Measurements from ENCODE around the gene MTFR2. TPM values are rescaled to one million over a fixed set of nuclear protein-coding genes. Genes with fewer than 3 reads are reported as not detected.

MTFR2 gene
- total and polyA plus RNA-seq, 2 experiments from 2014 or later = 2.5 TPM; not detected in 1

DNA sequence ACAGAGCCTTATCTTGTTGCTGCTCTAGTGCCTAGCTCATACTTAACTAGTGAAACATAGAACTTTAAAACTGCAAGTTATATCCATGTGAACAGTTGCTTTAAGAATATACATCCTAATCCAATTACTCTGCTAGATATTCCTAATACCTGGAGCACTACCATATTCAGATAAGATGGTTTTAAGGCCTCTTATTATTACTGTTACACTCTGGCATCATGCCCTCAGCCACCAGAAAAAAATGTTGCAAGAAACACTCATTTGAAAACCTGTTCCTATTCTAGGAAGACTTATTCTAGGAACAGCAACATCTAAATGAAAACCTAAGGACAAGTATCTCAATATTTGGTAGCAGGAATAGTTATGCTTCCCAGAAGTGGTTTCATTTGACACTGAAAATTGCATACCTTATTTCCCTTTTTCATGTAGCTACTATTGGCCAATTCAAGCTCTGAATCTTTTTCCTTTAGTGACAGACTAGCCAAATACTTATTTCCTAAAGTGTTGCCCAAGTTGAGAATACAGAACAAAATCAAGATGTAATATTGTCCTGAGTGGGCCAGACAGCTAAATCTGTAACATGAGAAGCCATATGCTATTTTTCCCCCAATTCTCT lies 4.8 kb upstream of the MTFR2 start:
- in situ Hi-C loops (cut with MboI) = no loop called here

DNA sequence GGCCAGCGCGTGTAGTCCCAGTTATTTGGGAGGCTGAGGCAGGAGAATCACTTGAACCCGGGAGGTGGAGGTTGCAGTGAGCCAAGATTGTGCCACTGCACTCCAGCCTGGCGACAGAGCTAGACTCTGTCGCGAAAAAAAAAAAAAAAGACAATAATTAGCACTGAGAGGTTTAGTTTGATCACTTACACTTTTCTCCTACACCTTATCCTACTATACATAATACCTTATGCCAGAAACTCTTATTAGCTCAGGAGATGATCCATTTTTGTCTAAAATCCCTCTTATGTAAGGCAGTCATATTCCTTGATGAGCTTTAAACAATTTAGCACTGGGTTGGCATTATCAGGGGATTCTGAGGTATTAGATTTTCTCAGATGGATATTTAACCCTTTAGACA lies 3.6 kb upstream of the MTFR2 start:
- H3K79me2 ChIP-seq (ENCODE audit: insufficient read depth) = peaks cover 8% of the 10 kb centered on the region
- no peaks in the 10 kb centered on the region for H3K9me2 ChIP-seq (ENCODE audit: insufficient read depth)
- DNase-seq = no peak
- peaks cover 25% of the 10 kb centered on the region for H3K36me3 ChIP-seq (ENCODE audit: low read depth)
- peaks cover 11% of the 10 kb centered on the region; the same call in 1 of the 2 replicates for H3K4me1 ChIP-seq (ENCODE audit: insufficient read depth)
- no peak overlapping the region for H3K27ac ChIP-seq
- no peak overlapping the region for H3K4me3 ChIP-seq
- H3K9ac ChIP-seq = no peak overlapping the region
- no peak overlapping the region for H3K4me2 ChIP-seq (ENCODE audit: unreplicated experiment)
- no peaks in the 10 kb centered on the region for H3K27me3 ChIP-seq (replicated peaks; ENCODE audit: insufficient read depth)
- H3K9me3 ChIP-seq (ENCODE audit: low read depth) = no peaks in the 10 kb centered on the region
- no peak for TF ChIP-seq EZH2 (IDR thresholded peaks at IDR 0.05; ENCODE audit: insufficient read depth, poor library complexity, severe bottlenecking)
- TF ChIP-seq EZH2phosphoT487 (IDR thresholded peaks at IDR 0.05; ENCODE audit: insufficient read depth, low read depth) = no peak
- in situ Hi-C loops (cut with MboI) = no loop called here
- H3F3A ChIP-seq (ENCODE audit: insufficient read depth) = peaks cover 69% of the 10 kb centered on the region
- no peaks in the 10 kb centered on the region for H4K20me1 ChIP-seq (ENCODE audit: insufficient read depth)
- 71% methylated on average over 6 of the region's 6 CpGs for WGBS, 2 experiments (ENCODE audit: low coverage in 1 of 2, low lambda C conversion rate in 2 of 2, missing lambda C conversion rate in 2 of 2)
- no peak overlapping the region for H2AFZ ChIP-seq

More for the DNA sequence above, 4.8 kb upstream of the MTFR2 start:
- no peaks in the 10 kb centered on the region for H3K9me3 ChIP-seq (ENCODE audit: low read depth)
- H3K4me3 ChIP-seq = no peak overlapping the region
- H3K27me3 ChIP-seq (replicated peaks; ENCODE audit: insufficient read depth) = no peaks in the 10 kb centered on the region
- no peaks in the 10 kb centered on the region for H3K9me2 ChIP-seq (ENCODE audit: insufficient read depth)
- H3K4me2 ChIP-seq (ENCODE audit: unreplicated experiment) = no peak overlapping the region
- peaks cover 79% of the 10 kb centered on the region for H3F3A ChIP-seq (ENCODE audit: insufficient read depth)
- H2AFZ ChIP-seq = no peak overlapping the region
- no peaks in the 10 kb centered on the region for H4K20me1 ChIP-seq (ENCODE audit: insufficient read depth)
- no peak for DNase-seq
- no peak for TF ChIP-seq EZH2 (IDR thresholded peaks at IDR 0.05; ENCODE audit: insufficient read depth, poor library complexity, severe bottlenecking)
- no peak for TF ChIP-seq EZH2phosphoT487 (IDR thresholded peaks at IDR 0.05; ENCODE audit: insufficient read depth, low read depth)
- no peak overlapping the region for H3K27ac ChIP-seq
- H3K4me1 ChIP-seq (ENCODE audit: insufficient read depth) = peaks cover 11% of the 10 kb centered on the region; the same call in 1 of the 2 replicates
- no peak overlapping the region for H3K9ac ChIP-seq
- H3K79me2 ChIP-seq (ENCODE audit: insufficient read depth) = peaks cover 2% of the 10 kb centered on the region; the same call in 1 of the 2 replicates
- peaks cover 37% of the 10 kb centered on the region for H3K36me3 ChIP-seq (ENCODE audit: low read depth)

DNA sequence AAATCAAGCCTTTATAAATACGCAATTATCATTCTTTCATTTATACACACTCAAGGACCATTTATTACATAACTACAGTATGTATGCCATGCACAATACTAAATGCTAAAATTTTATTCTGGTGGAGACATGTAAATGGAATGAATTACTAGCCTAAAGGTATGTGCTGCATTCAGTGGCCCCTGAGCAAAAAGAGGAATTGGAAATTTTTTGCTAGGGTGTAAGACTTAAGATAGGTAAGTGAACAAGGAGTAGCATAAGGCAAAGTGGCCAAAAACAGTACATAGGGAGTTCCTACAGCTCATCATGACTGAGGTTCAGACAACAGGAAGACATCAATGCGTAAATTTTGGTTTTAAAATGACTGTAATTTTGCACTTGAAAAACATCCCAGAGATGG lies 2.3 kb upstream of the MTFR2 start:
- Histone ChIP-seq H3K79me2 (ENCODE audit: insufficient read depth) (peaks cover 13% of the 10 kb centered on the region), H2AFZ (no peak overlapping the region), H3K9ac (no peak overlapping the region), H3F3A (ENCODE audit: insufficient read depth) (peaks cover 56% of the 10 kb centered on the region), H3K4me1 (ENCODE audit: insufficient read depth) (peaks cover 11% of the 10 kb centered on the region; the same call in 1 of the 2 replicates), H3K27me3 (replicated peaks; ENCODE audit: insufficient read depth) (no peaks in the 10 kb centered on the region), H3K9me3 (ENCODE audit: low read depth) (no peaks in the 10 kb centered on the region), H3K27ac (no peak overlapping the region), H3K4me3 (no peak overlapping the region), H3K9me2 (ENCODE audit: insufficient read depth) (no peaks in the 10 kb centered on the region), H3K36me3 (ENCODE audit: low read depth) (peaks cover 14% of the 10 kb centered on the region), H3K4me2 (ENCODE audit: unreplicated experiment) (no peak overlapping the region), H4K20me1 (ENCODE audit: insufficient read depth) (no peaks in the 10 kb centered on the region)
- in situ Hi-C loops (cut with MboI) = no loop called here
- TF ChIP-seq EZH2 (IDR thresholded peaks at IDR 0.05; ENCODE audit: insufficient read depth, poor library complexity, severe bottlenecking) (no peak), EZH2phosphoT487 (IDR thresholded peaks at IDR 0.05; ENCODE audit: insufficient read depth, low read depth) (no peak)
- no peak for DNase-seq
- 69 to 72% methylated on average over 2 of the region's 2 CpGs for WGBS, 2 experiments (ENCODE audit: low coverage in 1 of 2, low lambda C conversion rate in 2 of 2, missing lambda C conversion rate in 2 of 2)

DNA sequence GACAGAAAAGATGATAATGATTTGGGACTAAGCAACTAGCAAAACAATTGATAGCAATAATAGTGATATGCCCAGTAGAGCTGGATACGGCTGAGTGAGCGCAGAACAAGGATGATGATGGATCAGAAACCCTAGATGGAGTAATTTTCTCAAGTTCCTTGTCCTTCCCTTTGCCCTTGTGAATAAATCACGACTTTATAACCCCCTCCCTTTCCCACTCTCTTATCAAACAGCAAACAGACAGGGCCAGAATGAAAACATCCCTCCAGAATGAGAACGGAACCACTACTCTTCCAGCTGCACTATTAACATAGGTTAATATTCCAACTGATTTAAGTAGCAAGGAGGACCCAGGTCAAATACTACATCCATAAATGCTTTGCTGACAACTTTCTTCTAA lies 1.3 kb upstream of the MTFR2 start:
- Histone ChIP-seq H3K79me2 (ENCODE audit: insufficient read depth) (peaks cover 13% of the 10 kb centered on the region), H3F3A (ENCODE audit: insufficient read depth) (peaks cover 53% of the 10 kb centered on the region), H3K9me2 (ENCODE audit: insufficient read depth) (no peaks in the 10 kb centered on the region), H4K20me1 (ENCODE audit: insufficient read depth) (no peaks in the 10 kb centered on the region), H3K9me3 (ENCODE audit: low read depth) (no peaks in the 10 kb centered on the region), H3K27ac (peak overlapping the region; percentile 79; the same call in 1 of the 2 replicates), H3K4me2 (ENCODE audit: unreplicated experiment) (peak overlapping the region; percentile 87), H3K4me3 (peak overlapping the region; percentile 94), H2AFZ (no peak overlapping the region), H3K4me1 (ENCODE audit: insufficient read depth) (peaks cover 11% of the 10 kb centered on the region; the same call in 1 of the 2 replicates), H3K27me3 (replicated peaks; ENCODE audit: insufficient read depth) (no peaks in the 10 kb centered on the region), H3K36me3 (ENCODE audit: low read depth) (peaks cover 5% of the 10 kb centered on the region; the same call in 1 of the 2 replicates), H3K9ac (no peak overlapping the region)
- TF ChIP-seq EZH2 (IDR thresholded peaks at IDR 0.05; ENCODE audit: insufficient read depth, poor library complexity, severe bottlenecking) (no peak), EZH2phosphoT487 (IDR thresholded peaks at IDR 0.05; ENCODE audit: insufficient read depth, low read depth) (no peak)
- DNase-seq = peak; percentile 13
- 29 to 30% methylated on average over 4 of the region's 4 CpGs for WGBS, 2 experiments (ENCODE audit: low coverage in 1 of 2, low lambda C conversion rate in 2 of 2, missing lambda C conversion rate in 2 of 2)
- in situ Hi-C loops (cut with MboI) = no loop called here

Data from GM23248 (cell line).